Measurements from ENCODE around the gene KCNC3. TPM values are rescaled to one million over a fixed set of nuclear protein-coding genes. Genes with fewer than 3 reads are reported as not detected.

KCNC3 gene
- total RNA-seq, 1 experiment from 2014 or later: 17.3 TPM

DNA sequence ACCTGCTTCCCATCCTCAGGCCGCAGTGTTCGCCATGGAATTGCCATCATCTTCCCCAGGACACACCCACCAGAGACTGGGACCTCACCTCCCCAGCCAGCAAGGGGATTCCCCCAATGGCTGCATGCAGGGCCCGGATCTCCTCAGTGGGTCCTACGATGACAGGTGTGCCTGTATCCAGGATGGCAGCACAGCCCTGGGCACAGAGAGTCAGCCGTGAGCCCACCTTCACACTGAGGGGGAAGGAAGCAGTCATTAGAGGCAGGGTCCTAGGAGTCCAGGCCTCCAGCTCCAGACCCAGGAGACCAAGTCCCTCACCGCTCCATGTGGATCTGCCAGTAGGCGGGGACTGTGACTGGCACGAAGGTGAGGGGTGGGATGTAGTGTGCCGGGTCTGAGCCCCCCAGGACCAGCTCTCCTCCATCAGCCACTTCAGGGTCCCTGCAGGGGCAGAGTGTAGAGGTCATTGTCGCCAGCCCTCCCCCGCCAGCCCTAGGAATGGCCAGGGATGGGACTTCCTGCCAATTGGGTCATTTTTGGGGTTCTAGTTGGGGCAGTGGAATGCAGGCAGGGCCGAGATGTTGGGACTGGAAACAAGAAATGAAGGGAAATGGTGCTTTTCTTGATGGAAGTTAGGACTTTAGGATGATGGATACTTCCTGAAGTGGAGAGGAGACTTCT is 5.7 kb upstream of the KCNC3 start:
- peaks cover 4% of the 10 kb centered on the region; the same call in 1 of the 2 replicates for H3K4me1 ChIP-seq (ENCODE audit: insufficient read depth, low read length)
- peaks cover 15% of the 10 kb centered on the region for H3K27me3 Mint-ChIP-seq (ENCODE audit: low read depth)
- H3K27ac Mint-ChIP-seq: no peak overlapping the region
- TF ChIP-seq CTCF (conservative IDR thresholded peaks at IDR 0.05): no peak
- peaks cover 30 to 41% of the 10 kb centered on the region in 2 experiments for H3K4me1 Mint-ChIP-seq
- H3K4ac ChIP-seq (ENCODE audit: low read depth, low read length): no peak overlapping the region
- no peak overlapping the region for H2AK5ac ChIP-seq (ENCODE audit: insufficient read length, low read length)
- H3K14ac ChIP-seq (ENCODE audit: insufficient read depth, low read length): no peak overlapping the region
- peaks cover 6 to 9% of the 10 kb centered on the region in 2 experiments for H3K9me3 Mint-ChIP-seq
- H3K79me1 ChIP-seq (ENCODE audit: insufficient read depth, low read depth, low read length, poor library complexity, severe bottlenecking): no peaks in the 10 kb centered on the region
- no peak overlapping the region for H3K9ac ChIP-seq (ENCODE audit: extremely low read depth, insufficient read length, low read length)
- no CpG with 5 or more reads among the region's 12 CpGs for WGBS (ENCODE audit: extremely low coverage, insufficient read length, low lambda C conversion rate)
- no peak for DNase-seq
- no peak overlapping the region for H3T11ph ChIP-seq (ENCODE audit: low read length)
- no peaks in the 10 kb centered on the region for H3K79me2 ChIP-seq (ENCODE audit: insufficient read depth, low read length)
- H3K36me3 Mint-ChIP-seq (ENCODE audit: insufficient read depth in 1 of 3, low read depth in 3 of 3): peaks cover 11 to 20% (median 19%) of the 10 kb centered on the region in 3 experiments
- H4K5ac ChIP-seq (ENCODE audit: insufficient read length, low read depth, low read length): no peak overlapping the region
- peaks cover 23% of the 10 kb centered on the region for H3K23me2 ChIP-seq (ENCODE audit: insufficient read length, low read depth, low read length, poor library complexity, severe bottlenecking)
- no peak overlapping the region for H2BK5ac ChIP-seq (ENCODE audit: insufficient read length, low read length)
- no peak overlapping the region for H3K56ac ChIP-seq (ENCODE audit: insufficient read length, low read depth, low read length)
- H3K27ac ChIP-seq (ENCODE audit: insufficient read length, low read depth, low read length): no peak overlapping the region
- no peak overlapping the region for H3K18ac ChIP-seq (ENCODE audit: insufficient read length, low read depth, low read length)
- H2BK120ac ChIP-seq (ENCODE audit: low read depth, low read length, poor library complexity, severe bottlenecking): no peak overlapping the region
- H3K27me3 ChIP-seq (ENCODE audit: insufficient read depth, low read length): no peaks in the 10 kb centered on the region
- no peak overlapping the region for H3K23ac ChIP-seq (ENCODE audit: insufficient read length, low read depth, low read length)
- no peak overlapping the region for H2AFZ ChIP-seq (ENCODE audit: low read length)
- no peak overlapping the region for H2BK20ac ChIP-seq (ENCODE audit: low read depth, low read length, poor library complexity, severe bottlenecking)
- no peak overlapping the region for H2BK12ac ChIP-seq (ENCODE audit: insufficient read length, low read depth, low read length)
- H3K9me3 ChIP-seq (ENCODE audit: control insufficient read depth, low read depth, low read length): no peaks in the 10 kb centered on the region
- no peaks in the 10 kb centered on the region for H4K20me1 ChIP-seq (ENCODE audit: control insufficient read depth, insufficient read depth, insufficient read length)
- H2BK15ac ChIP-seq (ENCODE audit: low read depth, low read length): no peak overlapping the region
- no peak overlapping the region for H4K8ac ChIP-seq (replicated peaks; ENCODE audit: insufficient read length, low read depth, low read length)
- no peak overlapping the region for H3K4me2 ChIP-seq (ENCODE audit: insufficient read depth, insufficient read length, low read length)
- H3K4me3 Mint-ChIP-seq: peak overlapping the region; percentile 89 to 94
- H4K91ac ChIP-seq (ENCODE audit: insufficient read length, low read depth, low read length): no peak overlapping the region
